HG02610 (cell line): Measurements from ENCODE around the gene SLC28A3.

Experiments
- ATAC-seq: cut with Tn5 transposase; IDR thresholded peaks from one replicate; pipeline ENCODE4 v1.9.1; 2021; ENCODE audit warnings: mild to moderate bottlenecking, moderate library complexity; ENCODE audit not compliant: unreplicated experiment

SLC28A3 gene

DNA sequence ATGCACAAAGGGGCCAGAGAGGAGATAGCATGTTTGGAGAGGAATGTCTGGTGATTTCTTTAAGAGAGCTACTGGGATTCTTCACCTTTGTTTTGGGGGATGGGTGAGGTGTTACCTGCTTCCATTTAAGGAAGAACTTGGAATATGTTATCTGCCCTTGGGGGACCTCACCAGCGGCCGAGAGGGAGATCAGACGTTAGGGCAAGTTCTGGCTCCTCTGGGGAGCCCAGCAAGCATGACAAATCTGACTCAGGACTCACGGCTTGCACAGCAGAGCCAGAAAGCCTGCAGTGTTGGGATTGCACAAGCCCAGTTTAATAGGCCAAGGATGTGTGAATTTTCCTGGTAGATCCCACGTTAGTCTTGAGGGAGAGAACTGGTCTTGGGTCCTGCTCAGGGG is 40.3 kb downstream of the SLC28A3 start:
- no peak for ATAC-seq

DNA sequence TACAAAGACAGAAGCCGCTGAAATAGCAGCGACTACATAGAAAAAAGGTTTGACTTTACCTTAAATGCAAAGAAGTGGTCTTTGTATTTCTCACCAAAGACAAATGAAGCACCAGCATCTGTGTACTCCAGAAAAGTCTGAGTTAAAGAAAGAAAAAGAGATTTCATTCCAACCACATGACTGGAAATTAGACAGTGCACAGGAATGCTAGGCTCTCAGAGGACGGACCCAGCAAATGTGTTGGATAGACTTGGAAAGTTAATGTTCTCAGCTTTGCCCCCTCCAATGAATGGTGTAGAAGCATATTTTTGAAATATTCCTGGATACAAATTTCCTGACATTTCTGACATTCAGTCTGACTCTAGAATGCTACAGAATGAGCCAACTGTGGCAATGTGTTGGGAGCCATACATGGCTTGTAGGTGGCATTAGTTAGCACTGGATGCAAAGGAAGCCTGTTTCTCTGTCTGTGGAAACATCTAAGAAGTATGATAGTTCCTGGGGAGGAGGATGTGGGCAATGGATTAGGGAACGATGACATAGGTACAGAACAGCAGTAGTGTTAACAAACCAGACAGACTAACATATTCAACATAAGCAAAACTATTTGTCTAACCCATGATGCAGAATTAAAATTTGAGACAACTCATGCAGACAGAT is 43.3 kb downstream of the SLC28A3 start:
- ATAC-seq: no peak

DNA sequence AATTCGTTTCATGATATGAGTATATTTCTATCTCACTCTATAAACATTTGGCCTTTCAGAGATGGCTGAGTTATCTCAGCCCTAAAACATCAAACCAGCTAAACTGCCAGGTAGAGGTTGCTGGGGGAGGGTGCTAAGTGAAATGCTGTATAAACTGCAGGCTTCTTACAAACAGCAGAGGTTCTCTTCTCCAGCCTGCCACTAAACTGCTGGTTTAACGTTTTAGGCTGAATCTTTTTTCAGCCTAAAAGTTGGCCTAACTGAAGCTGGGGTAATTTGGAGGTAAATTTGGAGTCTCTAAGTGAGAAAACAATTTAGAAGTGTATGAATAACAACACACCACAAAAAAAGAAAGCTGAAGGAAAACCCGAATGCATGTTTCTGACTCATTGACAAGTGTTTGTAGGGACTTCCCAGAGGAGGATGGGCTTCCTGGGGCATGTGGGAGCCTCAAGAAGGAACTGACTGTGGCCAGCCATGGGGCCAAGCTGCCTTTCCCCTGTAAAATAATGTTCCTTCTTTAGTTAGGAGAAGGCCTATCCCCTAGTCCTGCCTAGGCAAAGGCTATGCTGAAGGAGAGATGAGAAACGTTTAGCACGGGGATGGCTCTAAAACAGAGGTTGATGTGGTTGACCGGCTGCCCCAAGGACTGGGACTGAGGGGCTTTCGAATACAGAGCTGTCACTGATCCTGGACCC is 44.3 kb downstream of the SLC28A3 start:
- ATAC-seq: peak; percentile 69

DNA sequence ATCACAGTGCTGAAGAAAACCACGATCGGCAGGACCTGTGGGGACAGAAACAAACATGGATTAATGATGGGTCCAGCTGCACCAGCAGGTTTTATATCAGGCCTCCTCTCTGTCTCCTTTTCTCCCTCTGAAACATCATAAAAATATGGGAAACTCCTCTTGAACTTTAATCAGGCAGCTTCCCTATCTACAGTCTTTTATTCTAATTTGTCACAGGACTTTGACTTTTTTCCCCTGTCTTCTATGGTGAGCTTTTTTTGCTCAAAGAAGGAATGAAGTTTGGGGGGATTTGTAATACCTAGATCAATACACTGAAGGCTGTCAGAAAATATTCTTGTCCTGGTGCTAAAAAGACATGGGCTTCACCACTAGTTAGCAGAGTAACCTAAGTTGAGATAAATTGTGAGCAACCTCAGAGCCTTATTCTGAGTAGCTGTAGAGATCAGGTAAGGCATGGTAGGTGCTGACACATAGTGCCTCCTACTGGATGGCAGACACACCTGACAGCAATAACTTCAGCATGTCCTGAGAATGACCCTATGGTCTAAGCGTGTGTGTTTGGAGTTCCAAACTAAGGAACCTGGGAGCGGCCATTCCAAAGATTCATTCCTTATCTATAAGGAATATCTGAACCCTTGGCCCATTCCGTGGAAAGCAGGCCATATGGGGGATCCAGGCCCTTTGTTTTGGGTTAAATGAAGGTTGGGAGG is 46.2 kb downstream of the SLC28A3 start:
- no peak for ATAC-seq

DNA sequence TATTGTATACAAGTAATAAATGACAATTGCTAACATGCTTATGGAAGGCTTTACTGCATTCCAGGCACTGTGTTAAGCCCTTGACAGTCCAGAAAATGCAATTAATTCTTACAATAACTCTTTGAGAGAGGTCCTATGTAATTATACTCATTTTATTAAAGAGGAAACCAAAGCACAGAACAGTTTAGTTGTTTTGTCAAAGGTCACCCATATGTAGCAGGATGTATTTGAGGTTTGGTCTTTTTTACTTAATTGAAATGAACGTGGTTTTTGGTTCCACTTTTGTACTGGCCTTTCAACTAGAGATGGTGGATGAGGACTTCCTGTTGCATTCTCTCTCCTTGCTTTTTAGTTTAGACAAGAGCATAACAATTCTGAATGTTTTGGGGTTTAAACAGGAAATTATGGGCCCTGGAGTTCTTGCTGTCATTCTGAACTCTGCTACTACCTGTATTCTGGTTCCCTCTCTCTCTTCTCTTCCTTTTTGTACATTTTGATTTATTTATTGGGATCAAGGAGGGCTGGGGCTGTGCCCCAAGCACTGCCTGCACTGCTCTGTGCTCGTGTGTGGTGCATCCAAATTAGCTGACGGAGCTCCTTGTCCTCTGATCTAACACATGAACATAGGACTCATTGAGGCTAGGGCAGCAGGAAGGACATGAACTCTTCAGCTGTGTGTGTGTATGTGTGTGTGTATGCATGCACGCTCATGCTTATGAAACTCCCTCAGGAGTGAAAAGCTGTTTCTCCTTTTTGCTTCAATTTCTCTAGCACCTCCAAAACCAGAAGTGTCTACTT is 47.4 kb downstream of the SLC28A3 start:
- peak; percentile 34 for ATAC-seq

DNA sequence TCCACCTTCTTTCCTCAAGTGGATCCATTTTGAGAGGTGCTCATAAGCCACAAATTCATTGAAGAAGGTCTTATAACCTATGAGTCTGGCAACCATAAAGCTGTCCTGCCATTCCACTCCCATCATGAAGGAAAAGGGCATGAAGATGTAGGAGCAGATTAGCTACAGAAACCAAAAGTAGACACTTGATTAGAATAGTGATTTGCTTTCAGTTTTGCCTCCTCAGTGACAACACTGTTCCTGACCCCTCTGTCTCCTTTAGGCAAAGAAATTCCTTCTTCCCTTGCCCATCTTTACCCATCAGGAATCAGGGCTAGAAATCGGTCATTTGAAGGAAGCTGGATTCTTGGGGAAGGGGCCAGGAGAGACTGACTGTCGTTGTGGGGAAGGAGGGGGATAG is 55.2 kb downstream of the SLC28A3 start:
- peak; percentile 65 for ATAC-seq

DNA sequence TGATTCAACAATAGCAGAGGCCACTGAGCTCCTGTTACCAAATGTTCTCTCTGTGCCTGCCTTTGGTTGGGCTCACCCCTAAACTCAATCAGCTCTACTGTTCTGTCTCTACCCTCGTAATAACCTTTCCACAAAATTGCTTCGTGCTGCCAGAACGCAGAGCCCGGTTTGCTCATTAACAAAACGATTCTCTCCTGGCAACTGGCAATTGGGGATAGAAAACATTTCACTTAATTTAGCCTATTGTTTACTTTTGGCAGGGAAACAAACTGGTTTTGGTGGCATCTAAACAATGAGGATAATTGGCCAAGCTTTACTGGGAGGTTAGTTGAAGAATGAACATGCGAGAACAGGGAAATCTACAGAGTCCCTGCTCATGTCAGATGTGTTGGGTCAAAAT is 56.6 kb downstream of the SLC28A3 start:
- ATAC-seq: no peak

DNA sequence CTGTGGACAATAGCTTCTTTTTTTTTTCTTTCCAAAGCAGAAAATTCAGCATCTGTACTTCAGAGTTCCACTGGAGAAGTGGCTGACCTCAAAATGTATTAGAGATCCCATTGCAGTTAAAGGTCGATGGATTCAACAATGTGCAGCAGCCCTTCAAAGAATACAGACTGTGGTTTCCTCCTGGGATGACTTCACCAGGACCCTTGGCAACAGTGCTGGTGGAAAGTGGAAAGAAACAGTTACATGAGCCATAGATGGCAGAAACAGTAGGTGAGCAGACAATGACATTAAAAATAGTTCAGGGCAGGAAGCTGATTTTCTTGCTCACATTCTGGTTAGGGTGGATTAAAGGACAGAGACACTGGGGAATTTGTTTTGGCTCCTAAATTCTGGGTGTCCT is 62.4 kb downstream of the SLC28A3 start:
- ATAC-seq: no peak

DNA sequence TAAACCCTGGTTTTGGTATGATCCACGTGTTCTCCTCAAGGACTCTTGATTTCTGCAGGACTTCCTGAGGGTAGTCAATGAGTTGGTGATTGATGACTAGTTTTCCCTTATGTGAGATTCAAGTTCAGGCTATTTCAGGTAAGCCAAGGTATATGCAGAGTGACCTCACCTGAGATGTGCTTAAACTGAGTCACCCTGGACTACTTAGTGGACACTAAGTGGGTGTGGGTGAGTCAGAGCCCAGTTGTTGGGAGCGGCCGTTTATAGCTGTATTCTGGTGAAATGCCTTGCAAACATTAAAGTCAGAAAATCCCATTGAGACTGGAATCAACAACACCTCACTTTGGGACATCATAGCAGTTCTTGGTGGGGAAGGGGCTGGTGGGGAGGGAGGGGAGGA is 62.9 kb downstream of the SLC28A3 start:
- no peak for ATAC-seq

DNA sequence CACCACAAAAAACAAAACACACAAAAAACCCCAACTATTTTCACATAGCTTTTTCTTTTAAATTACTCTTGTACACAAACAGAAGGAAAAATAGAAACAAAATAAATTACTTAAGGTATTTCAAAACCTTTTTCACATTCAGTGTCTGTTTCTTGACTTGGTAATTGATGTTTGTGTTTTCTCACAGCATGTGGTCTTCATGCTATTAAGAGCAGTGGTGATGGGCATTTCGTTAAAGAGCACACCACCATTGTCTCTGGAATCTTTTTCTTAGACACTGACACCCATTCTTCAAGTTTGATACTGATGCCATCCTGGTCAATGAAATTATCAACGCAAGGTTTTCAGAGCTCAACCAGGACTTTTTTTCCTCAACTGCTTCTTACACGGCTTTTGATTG is 63.8 kb downstream of the SLC28A3 start:
- ATAC-seq: no peak

DNA sequence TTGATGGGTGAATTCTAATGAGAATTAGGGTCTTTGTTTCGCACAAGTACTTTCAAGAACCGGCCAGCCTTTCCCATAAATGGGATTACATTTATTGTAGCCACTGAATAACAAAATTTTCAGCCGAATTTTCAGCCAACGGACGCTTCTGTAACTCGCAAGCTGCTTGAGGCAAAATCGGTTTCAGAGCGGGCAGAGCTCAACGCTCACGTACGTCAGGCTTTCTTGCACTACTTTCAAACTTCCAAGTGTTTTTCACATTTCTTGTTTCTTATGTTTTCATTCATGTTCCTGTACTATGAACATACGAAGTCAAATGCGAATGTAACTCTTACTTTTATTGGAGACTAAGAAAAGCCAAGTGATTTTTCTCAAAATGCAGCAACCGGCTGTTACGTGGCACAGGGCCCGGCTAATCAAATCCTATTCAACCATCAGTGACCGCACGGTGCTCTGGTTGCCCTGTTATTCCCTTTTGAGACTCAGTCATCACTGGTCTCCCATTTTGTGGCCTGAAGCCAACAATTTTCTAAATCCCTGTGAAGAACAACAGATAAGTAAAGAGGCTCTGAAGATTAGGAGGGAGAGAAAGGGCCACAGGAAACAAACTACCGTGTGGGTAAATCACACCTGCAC is 68.5 kb downstream of the SLC28A3 start:
- ATAC-seq: no peak

DNA sequence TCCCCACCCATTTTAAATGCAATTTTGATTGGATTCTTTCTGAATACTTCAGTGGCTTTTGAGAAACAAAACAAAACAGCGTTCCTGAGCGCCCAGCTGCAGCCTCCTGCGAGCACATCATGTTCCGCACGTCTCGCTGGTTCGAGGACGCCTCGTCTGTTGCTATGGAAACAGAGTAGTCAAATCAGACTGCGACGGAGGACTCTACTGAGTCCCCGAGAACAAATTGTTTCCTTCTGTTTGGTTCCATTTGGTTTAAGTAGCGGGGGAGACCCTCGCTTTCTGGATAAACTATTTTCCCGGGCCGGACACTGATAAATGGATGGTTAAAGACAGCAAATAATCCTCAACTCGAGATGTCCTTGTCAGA is 69.0 kb downstream of the SLC28A3 start:
- ATAC-seq: peak; percentile 97

DNA sequence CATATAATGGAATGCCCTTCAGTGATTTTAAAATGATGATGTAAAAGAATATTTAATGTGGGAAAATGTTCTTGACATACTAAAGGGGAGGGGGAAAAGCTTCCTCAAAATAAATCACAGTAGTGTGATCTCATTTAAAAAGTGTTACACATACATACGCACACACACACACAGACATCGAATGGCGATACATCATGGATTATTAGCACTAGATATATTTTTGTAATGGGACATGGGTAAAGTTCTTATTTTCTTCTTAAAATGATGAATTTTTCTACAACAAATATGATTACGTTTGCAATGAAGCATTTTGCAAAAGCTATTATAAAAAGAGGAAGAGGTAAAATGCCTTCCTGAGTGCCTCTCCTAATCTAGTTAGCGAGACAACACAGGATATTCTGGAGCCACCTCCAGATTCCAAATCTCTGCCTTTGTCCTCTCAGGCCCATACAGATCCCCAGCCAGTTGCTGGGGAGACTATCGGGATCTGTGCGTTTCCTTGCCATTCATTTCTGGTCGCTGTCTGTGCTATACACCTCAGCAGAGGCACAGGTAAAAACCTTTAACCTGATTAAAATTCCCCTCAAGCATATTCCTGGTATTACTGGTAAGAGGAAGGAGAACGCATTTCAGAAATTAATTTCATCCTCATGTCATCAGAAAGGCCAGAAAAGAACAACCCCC is 69.6 kb downstream of the SLC28A3 start:
- ATAC-seq: peak; percentile 35

DNA sequence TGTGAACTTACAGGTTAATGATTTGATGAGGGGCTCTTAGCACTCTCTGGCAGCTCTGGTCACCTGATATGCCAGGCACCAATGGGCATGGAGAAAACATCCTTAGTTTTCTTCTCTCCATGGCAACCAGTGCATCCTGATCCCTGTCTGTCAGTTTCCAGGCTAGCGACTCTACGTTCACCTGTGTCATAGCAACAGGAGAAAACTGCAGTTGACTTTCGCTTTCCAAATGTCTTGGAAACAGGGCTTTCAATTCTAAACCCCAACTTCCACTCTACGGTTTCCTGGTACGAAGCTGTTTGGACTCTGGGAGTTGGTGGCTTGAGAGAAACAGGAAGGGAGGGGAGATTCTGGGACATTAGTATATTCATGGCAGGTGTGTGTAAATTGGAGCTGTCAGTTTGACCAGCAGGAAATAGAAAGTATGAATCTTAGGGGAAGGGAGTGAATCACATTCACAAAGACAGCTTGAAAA is 74.4 kb downstream of the SLC28A3 start:
- no peak for ATAC-seq

DNA sequence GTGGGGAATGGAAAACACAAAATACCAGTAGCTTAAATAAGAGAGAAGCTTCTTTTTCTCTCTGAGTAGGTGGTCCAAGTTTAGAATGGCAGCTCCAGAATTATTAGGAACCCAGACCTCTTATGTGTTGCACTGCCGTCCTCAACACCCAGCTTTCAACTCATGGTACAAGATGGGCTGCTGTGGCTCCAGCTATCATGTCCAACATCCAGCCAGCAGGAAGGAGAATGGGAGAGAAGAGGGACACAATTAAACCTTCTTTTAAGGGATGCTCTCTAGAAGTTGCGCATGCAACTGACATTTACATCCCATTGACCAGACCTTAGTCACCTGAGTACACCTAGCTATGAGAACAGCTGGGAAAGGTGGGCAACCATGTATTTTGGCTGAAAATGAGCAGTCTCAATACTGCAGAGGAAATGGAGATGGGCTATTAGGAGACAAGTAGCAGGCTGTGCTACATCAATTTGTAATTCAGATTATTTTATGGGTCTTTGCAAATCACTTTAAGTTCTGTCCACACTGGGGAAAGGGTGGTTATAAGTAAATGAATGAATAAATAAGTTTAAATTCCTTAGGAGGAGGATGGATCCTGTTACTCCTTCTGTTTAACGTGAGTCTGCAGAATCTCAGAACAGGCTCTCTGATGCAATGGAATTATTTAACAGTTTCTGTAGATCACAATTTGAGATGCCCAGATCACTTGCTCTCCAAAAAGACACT is 76.1 kb downstream of the SLC28A3 start:
- no peak for ATAC-seq

DNA sequence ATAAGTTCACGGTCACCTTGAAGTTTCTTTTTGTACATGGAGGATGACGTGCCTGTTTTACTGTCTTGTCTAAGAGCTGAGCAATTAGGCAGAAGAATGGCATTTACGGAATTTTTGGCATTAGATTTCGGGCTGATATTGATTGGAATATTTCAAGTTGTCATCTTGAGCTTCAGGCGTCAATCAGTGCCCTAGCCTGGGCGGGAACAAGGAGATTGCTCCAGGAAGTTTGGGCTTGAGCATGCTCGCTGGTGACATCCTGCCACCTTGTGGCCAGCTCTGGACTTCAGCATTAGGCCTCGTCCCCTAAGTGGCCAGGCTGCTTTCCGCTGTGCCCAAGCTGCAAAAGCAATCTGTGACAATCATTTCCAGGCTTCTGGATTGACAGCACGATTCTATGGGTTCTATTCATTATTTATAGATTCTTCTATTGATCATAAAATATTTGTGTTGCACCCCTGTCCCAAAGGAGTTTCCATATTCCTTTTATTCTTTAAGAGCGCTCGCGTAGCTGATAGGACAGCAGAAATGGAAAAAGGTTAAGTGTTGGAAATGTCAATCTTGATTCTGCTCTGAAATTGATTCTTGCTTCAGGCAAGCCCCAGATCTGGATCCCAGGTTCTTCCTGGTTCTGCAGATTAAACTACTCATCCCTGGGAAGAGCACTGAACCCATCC is 79.3 kb downstream of the SLC28A3 start:
- ATAC-seq: peak; percentile 83

DNA sequence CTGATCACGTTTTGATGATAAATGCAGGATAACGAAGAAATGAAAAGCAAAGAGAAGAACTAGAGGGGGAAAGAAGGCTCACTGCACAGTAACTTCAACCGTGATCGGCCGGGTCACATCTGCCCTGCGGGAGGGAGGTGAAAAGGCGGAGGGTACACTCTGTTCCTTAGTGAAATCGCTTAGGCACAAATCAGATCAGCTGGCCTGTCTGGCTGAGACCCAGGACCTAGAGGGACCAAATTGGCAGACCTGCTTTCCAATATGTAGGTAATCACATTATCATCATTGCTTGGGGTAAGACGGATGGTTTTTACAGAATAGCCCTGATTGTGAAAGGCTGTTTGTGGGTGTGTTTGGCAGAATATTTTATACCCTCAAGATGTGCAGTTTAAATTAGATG is 82.2 kb downstream of the SLC28A3 start:
- no peak for ATAC-seq

DNA sequence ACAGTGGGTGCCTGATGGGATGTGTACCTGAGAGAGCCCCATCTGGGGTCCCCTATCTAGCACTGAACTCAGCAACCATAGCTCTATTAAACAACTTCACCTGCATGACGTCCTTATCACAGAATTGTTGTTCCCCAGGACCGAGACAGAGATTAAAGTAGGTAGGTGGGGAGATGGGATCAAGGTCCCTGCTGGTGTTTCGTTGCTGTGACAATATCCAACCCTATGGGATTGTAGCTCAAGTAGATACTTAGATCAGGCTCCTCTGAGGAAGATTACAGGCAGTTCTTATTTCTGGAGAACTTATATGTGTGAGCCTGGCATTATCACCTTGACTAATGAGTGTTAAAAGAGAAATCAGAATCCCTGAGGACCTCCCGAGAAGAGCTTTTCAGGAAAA is 84.9 kb downstream of the SLC28A3 start:
- ATAC-seq: no peak

DNA sequence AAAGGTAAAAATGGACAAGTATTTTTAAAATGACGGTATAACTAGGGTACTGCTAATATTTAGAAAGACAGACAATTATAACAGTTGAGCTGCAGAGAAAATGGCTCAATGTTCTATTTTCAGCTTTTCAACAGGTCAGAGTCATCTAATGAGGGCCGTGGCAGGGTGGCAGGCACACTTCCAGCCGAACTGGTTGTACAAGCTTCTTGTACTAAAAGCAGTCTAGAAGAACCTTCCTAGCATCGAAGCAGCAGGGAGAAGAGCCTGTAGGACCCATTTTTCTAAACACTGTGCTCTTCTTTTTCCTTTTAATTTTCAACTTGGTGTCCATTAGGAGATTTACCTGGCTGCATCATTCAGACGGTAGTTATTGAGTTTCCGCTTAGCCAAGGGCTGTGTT is 85.6 kb downstream of the SLC28A3 start:
- no peak for ATAC-seq
